ENCODE results near the gene KRAS.
"Not testable (repeated sequence)": the region's sequence is repeated elsewhere in the genome, so short reads cannot be mapped to it uniquely, and the experiment has no call there.

KRAS gene

GRCh38 chr12:25250744-25251730 is at the start of gene KRAS:
TSS of gene KRAS (minus strand) at chr12:25250929.
- peak; percentile 87 for DNase-seq (ENCODE audit: low read depth)

DNA sequence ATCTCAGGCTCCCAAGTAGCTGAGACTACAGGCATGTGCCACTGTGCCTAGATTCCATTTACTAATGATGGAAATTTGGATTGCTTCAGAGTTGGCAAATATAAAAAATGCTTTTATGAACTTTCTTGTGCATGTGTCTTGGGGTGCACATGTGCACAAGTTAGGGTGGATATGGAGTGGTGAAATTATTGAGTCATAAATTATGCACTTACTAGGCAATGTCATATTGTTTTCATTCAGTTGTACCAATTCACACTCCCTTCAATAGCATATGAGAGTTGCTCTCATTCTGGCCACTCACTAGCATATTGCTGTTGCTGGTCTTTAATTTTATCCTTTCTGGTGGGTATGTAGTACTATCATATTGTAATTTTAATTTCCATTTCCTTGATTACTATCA is 45.7 kb upstream of the KRAS start:
- DNase-seq (ENCODE audit: low read depth): no peak

- DNase-seq (ENCODE audit: low read depth): no peak
Observed at GRCh38 chr12:25295361-25295760, 44.6 kb upstream of the KRAS start.

- DNase-seq (ENCODE audit: low read depth): no peak
Observed at GRCh38 chr12:25293653-25294052, 42.9 kb upstream of the KRAS start.

GRCh38 chr12:25292810-25293221 is 42.1 kb upstream of the KRAS start:
- not testable (repeated sequence) for DNase-seq (ENCODE audit: low read depth)

DNA sequence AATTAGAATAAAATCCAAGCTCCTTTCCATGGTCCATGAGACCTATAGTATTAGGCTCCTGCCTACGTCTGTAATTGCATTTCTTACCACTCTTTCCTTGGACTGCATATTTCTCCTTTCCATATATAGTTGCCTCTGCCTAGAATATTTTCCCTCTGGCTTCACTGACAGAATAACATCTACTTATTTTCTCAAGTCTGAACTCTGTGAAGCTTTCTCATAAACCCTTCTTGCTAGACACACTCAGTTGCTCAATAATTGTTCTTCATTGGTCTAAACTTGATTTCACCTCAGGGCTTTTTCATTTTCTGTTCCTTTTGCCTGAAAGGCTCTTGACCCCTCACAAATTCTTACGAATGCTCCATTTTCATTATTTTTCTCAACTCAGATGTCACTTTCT is 36.9 kb upstream of the KRAS start:
- DNase-seq (ENCODE audit: low read depth): no peak

GRCh38 chr12:25286837-25287236 is 36.1 kb upstream of the KRAS start:
- no peak for DNase-seq (ENCODE audit: low read depth)

DNA sequence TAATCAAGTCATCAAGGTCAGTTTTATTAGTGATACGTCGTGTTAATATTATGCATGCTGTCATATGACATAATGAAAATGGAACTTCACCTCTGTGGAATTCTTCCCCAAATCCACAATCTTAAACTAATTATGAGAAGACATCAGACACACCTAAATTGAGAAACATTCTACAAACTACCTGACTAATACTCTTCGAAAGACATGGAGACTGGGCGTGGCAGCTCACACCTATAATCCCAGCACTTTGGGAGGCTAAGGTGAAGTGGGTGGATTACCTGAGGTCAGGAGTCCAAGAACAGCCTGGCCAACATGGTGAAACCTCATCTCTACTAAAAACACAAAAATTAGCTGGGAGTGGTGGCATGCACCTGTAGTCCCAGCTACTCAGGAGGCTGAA is 33.3 kb upstream of the KRAS start:
- DNase-seq (ENCODE audit: low read depth): no peak

- no peak for DNase-seq (ENCODE audit: low read depth)
Observed at GRCh38 chr12:25283006-25283405, 32.3 kb upstream of the KRAS start.

DNA sequence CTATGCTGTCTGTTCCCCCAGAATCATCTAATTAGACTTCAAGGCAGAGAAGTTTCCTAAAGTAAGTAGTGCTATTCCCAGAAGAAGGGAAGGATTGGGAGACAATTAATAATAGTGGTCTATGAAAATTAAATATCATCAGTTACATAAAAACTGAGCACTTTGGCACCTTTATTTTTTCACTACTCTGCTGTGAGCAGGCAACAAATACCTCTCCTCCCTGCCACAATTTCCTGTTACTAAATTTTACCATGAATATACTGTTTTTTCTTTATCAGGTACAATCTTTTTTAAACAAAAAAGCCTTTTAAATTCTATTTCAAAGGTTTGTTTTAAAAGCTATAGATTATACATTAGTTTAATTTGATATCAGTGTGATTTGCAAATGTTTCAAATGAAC is 29.4 kb upstream of the KRAS start:
- DNase-seq (ENCODE audit: low read depth): no peak

- no peak for DNase-seq (ENCODE audit: low read depth)
Observed at GRCh38 chr12:25278269-25278668, 27.5 kb upstream of the KRAS start.

DNA sequence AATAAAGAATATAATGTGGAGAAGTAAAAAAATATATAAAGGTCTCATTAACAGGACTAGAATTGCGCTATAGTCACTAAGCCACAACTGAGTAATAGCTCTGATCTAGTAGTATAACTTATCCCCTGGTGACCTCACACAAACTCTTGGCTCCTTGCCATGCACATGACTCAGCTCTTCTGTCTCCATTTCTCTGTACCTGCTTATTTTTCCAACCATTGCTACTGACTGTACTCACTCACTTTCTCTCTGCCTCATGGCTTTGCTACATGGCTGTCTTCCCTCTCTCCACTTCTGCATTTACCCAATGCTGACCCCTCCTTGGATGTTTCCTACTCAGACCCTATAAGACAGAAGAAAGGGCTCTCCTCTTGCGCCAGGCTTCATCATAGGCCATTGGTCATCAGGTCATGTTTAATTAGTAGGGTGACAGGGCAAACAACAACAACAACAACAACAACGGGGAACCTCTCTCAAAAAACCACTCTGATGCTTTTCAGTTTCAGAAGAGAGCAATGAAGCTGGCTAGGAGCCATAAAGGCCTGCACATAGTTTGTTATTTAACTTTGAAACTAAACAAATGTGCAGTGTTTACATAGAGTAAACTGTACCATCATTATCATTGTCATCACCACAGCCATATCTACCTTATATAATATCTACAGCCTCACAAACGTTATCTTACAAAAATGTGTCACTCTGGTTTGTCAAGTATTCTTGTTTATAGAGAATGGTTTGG is 25.6 kb upstream of the KRAS start:
- DNase-seq (ENCODE audit: low read depth): no peak

DNA sequence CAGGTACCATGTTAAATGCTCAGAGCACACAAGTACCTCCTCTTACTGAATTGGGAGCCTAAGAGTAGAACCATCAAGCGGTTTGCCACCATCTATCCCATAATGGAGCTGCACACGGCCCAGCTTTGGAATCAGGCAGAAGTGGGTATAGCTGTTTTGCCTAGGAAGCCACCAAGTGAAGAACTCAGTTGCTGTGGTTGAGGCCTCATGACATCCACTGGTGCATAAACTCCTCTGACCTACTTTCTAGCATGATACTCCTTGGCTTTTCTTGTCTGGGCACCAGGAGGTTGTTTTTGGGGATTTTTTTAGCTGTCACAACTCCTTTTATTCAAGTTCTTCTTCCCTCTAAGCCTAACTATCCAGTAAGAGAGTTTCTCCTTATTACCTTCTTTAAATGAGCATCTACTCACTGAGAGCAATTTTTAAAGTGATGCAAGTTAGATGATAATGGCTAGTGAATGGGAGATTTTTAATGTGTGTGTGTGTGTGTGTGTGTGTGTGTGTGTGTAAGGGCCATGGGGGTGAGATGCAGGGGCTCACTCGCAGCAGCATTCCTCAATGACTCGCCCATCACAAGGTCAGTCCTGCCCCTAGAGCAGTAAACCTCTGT is 20.9 kb upstream of the KRAS start:
- no peak for DNase-seq (ENCODE audit: low read depth)

- DNase-seq (ENCODE audit: low read depth): no peak
Observed at GRCh38 chr12:25269701-25270100, 19.0 kb upstream of the KRAS start.

- no peak for DNase-seq (ENCODE audit: low read depth)
Observed at GRCh38 chr12:25266497-25266896, 15.8 kb upstream of the KRAS start.

GRCh38 chr12:25264862-25265261 is 14.1 kb upstream of the KRAS start:
- no peak for DNase-seq (ENCODE audit: low read depth)

GRCh38 chr12:25264114-25264513 is 13.4 kb upstream of the KRAS start:
- DNase-seq (ENCODE audit: low read depth): no peak

- no peak for DNase-seq (ENCODE audit: low read depth)
Observed at GRCh38 chr12:25263594-25263993, 12.9 kb upstream of the KRAS start.

DNA sequence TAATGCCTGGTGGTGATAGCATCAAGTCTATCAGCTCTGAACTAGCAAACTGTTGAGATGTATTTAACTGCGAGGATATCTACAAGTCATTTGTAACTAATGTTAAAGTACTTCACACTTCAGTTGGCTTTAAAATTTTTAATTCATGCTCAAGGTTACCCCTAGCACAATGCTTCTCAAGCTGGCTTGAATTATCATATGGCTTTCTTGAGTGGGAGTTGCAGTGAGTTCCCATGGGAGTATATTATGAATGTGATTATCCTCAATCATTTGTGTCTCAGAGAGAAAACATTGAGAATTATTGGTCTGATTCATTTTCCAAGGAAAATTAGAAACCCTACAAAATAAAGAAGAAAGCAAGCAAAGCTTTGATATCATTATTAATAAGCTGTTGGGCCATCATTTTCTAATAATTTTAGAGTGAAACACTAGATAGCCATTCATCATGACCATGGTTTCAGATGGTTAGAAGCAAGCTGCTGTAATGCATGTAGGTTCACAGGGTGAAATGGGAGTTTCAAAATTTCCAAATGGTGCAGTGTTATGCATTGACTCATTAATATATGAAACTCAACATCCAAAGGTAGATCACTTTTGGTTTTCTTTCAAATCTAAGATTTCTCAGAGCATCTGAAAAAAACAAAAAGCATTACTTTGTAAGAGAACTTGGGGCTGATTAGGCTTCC is 11.8 kb upstream of the KRAS start:
- DNase-seq (ENCODE audit: low read depth): no peak

GRCh38 chr12:25257590-25258324 is 7.0 kb upstream of the KRAS start:
- no peak for DNase-seq (ENCODE audit: low read depth)

- DNase-seq (ENCODE audit: low read depth): no peak
Observed at GRCh38 chr12:25256826-25257225, 6.1 kb upstream of the KRAS start.

Data from T-helper 22 cell (primary cell).